Smooth muscle cell (in vitro differentiated cells): Measurements from ENCODE around the gene GPD2. TPM values are rescaled to one million over a fixed set of nuclear protein-coding genes. Genes with fewer than 3 reads are reported as not detected.

Source experiments
- DNase-seq: peaks from one replicate; lab custom pipeline; 2025; ENCODE audit not compliant: unreplicated experiment; lab: John Stamatoyannopoulos, UW
- H2AFZ ChIP-seq: fragments of 200-600 bp; sonication (generic); 2 replicates; pipeline ENCODE4 v1.6.0; 2016; ENCODE audit warnings: antibody characterized with exemption, low read depth, mild to moderate bottlenecking
- H3F3A ChIP-seq: fragments of 200-600 bp; sonication (generic); 2 replicates; pipeline ENCODE4 v1.6.0; 2017; ENCODE audit warnings: antibody characterized with exemption, low read depth
- H3K27ac ChIP-seq: fragments of 200-600 bp; sonication (generic); 2 replicates; pipeline ENCODE4 v1.5.1; 2016; ENCODE audit warnings: low read depth, mild to moderate bottlenecking
- H3K27me3 ChIP-seq: fragments of 200-600 bp; sonication (generic); 2 replicates; pipeline ENCODE4 v1.6.1; 2016; ENCODE audit warnings: low read depth, mild to moderate bottlenecking
- H3K36me3 ChIP-seq: fragments of 200-600 bp; sonication (generic); 2 replicates; pipeline ENCODE4 v1.5.1; 2016; ENCODE audit warnings: low read depth
- H3K4me1 ChIP-seq: fragments of 200-600 bp; sonication (generic); 2 replicates; pipeline ENCODE4 v1.5.1; 2016; ENCODE audit warnings: low read depth
- H3K4me2 ChIP-seq: fragments of 200-600 bp; sonication (generic); 2 replicates; pipeline ENCODE4 v1.6.0; 2016; ENCODE audit warnings: mild to moderate bottlenecking
- H3K4me3 ChIP-seq: fragments of 200-600 bp; sonication (generic); 2 replicates; pipeline ENCODE4 v1.5.1; 2016; ENCODE audit warnings: mild to moderate bottlenecking
- H3K79me2 ChIP-seq: fragments of 200-600 bp; sonication (generic); 2 replicates; pipeline ENCODE4 v1.6.0; 2016; ENCODE audit warnings: low read depth, mild to moderate bottlenecking
- H3K9ac ChIP-seq: fragments of 200-600 bp; sonication (generic); 2 replicates; pipeline ENCODE4 v1.6.0; 2016; ENCODE audit warnings: low read depth
- H3K9me3 ChIP-seq: fragments of 200-600 bp; sonication (generic); replicated peaks from 2 replicates; pipeline ENCODE4 v1.5.1; 2016; ENCODE audit warnings: low read depth
- H4K20me1 ChIP-seq: fragments of 200-600 bp; sonication (generic); 2 replicates; pipeline ENCODE4 v1.6.0; 2016; ENCODE audit warnings: low read depth
- WGBS: methylation state at CpG from one replicate; pipeline ENCODE4 v1.1.7; 2016; ENCODE audit warnings: low lambda C conversion rate; 5-methylcytosine and 5-hydroxymethylcytosine counted together
- polyA plus RNA-seq: library from polyadenylated mRNA; unstranded; fragments of >200 nt; fragmentation: Nextera tagmentation; extraction: Ambion mirVana; gene quantifications from 2 replicates; pipeline ENCODE4 v1.2.1, GENCODE V29; 2016
- total RNA-seq: library from RNA; depleted of rRNA; stranded (reverse); fragments of >200 nt; gene quantifications from 2 replicates; pipeline ENCODE4 v1.2.3, GENCODE V29; 2014
- TF ChIP-seq, protein P1 (sequence below): fragments of 200-600 bp; sonication (generic); IDR thresholded peaks from 2 replicates; pipeline ENCODE4 v1.5.1; 2017; ENCODE audit warnings: borderline replicate concordance, mild to moderate bottlenecking, antibody characterized with exemption; ENCODE audit not compliant: insufficient read depth, poor library complexity, severe bottlenecking

GPD2 gene
- total and polyA plus RNA-seq, 2 experiments from 2014 or later = 5.6 to 25.8 TPM

GRCh38 chr2:156455361-156455975 is 19.3 kb downstream of the GPD2 start:
- 76% methylated on average over 2 of the region's 2 CpGs for WGBS
- H3K4me2 ChIP-seq = no peak overlapping the region
- no peaks in the 10 kb centered on the region for H4K20me1 ChIP-seq
- no peak overlapping the region for H3K9ac ChIP-seq
- TF ChIP-seq, protein P1, sequence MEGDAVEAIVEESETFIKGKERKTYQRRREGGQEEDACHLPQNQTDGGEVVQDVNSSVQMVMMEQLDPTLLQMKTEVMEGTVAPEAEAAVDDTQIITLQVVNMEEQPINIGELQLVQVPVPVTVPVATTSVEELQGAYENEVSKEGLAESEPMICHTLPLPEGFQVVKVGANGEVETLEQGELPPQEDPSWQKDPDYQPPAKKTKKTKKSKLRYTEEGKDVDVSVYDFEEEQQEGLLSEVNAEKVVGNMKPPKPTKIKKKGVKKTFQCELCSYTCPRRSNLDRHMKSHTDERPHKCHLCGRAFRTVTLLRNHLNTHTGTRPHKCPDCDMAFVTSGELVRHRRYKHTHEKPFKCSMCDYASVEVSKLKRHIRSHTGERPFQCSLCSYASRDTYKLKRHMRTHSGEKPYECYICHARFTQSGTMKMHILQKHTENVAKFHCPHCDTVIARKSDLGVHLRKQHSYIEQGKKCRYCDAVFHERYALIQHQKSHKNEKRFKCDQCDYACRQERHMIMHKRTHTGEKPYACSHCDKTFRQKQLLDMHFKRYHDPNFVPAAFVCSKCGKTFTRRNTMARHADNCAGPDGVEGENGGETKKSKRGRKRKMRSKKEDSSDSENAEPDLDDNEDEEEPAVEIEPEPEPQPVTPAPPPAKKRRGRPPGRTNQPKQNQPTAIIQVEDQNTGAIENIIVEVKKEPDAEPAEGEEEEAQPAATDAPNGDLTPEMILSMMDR = no peak
- no peak for DNase-seq
- H3K79me2 ChIP-seq = peaks cover 13% of the 10 kb centered on the region
- no peaks in the 10 kb centered on the region for H3K4me1 ChIP-seq
- H3K27ac ChIP-seq = no peak overlapping the region
- no peak overlapping the region for H2AFZ ChIP-seq
- H3K27me3 ChIP-seq = no peaks in the 10 kb centered on the region
- no peak overlapping the region for H3K4me3 ChIP-seq
- H3K36me3 ChIP-seq = no peaks in the 10 kb centered on the region
- no peaks in the 10 kb centered on the region for H3K9me3 ChIP-seq
- no peaks in the 10 kb centered on the region for H3F3A ChIP-seq

- Histone ChIP-seq H3K79me2 (peaks cover 13% of the 10 kb centered on the region), H3F3A (no peaks in the 10 kb centered on the region), H3K4me2 (no peak overlapping the region), H3K27me3 (no peaks in the 10 kb centered on the region), H2AFZ (no peak overlapping the region), H3K4me1 (no peaks in the 10 kb centered on the region), H3K36me3 (no peaks in the 10 kb centered on the region), H3K4me3 (no peak overlapping the region), H3K9ac (no peak overlapping the region), H3K27ac (no peak overlapping the region), H3K9me3 (no peaks in the 10 kb centered on the region), H4K20me1 (no peaks in the 10 kb centered on the region)
- 89% methylated on average over 3 of the region's 3 CpGs for WGBS
- TF ChIP-seq, protein P1 = no peak
- no peak for DNase-seq
Measured at GRCh38 chr2:156456616-156457015, 20.4 kb downstream of the GPD2 start.

DNA sequence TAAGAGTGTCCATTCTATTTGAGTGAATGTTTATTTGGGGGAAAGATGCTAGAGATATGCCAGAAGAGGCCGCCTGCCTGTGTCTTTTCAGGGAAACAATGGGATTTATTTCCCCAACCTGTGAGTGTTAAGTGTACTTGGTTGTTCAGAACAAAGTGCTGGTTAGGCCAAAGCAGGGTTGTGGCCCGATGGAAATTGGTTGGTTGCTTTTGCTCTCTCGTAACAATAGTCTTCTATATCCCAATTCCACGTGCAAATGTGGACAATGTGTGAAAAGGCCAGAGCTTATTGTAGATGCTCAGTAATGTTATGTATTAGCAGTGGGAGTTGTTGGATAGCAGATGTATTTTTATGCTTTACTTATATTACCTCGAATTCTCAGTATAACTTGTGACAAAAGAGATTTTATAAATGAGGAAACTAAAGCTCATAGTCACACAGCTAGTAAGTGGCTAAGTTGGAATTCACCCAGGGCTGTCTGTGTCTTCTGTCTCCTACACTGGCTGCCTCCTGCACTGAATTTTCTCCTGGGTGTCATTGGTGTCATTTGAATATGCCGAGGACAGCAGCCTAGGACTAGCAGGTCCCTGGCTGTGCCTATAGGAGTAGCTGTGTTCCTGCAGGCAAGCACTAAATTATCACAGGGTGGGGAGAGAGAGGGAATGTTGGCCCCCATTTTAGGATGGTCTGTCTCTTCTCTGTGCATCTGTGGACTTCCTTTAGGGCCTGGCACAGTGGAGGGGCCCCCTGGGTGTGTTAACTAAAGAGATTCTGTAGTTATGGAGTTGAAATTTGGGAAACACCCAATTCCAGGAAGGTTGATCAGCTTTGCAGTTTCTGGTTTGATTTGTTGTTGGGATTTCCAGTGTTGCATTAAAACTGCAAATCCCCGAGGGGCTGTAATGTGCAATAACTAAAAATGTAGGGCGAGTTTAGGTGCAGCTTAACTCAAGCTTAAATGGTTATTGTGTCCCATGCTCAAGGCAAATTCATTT is 21.6 kb downstream of the GPD2 start:
- no peak for DNase-seq
- Histone ChIP-seq H3K4me3 (no peak overlapping the region), H3F3A (no peaks in the 10 kb centered on the region), H3K27me3 (no peaks in the 10 kb centered on the region), H3K9me3 (no peaks in the 10 kb centered on the region), H4K20me1 (no peaks in the 10 kb centered on the region), H3K4me2 (no peak overlapping the region), H2AFZ (no peak overlapping the region), H3K9ac (no peak overlapping the region), H3K79me2 (peaks cover 16% of the 10 kb centered on the region), H3K36me3 (no peaks in the 10 kb centered on the region), H3K4me1 (no peaks in the 10 kb centered on the region), H3K27ac (no peak overlapping the region)
- TF ChIP-seq, protein P1 = no peak
- 85% methylated on average over 8 of the region's 8 CpGs for WGBS
